Lower lobe of right lung (tissue), 2 donors: Measurements from ENCODE around the gene IL23R. TPM values are rescaled to one million over a fixed set of nuclear protein-coding genes. Genes with fewer than 3 reads are reported as not detected.

Experiments
- ATAC-seq, 2 donors: fragments of 200-7000 bp; cut with Tn5 transposase; one replicate each; pipeline ENCODE4 v1.9.1; 2020 to 2022; ENCODE audit warnings: mild to moderate bottlenecking in 2 of 2, moderate library complexity in 2 of 2
- DNase-seq: peaks from one replicate; pipeline ENCODE4 v3.0.0-alpha.2; 2020
- H3K27ac ChIP-seq: fragments of 200-600 bp; one replicate; pipeline ENCODE4 v1.8.0; 2022
- H3K27me3 ChIP-seq: fragments of 200-600 bp; one replicate; pipeline ENCODE4 v1.8.0; 2022; ENCODE audit warnings: low read depth
- H3K36me3 ChIP-seq: fragments of 200-600 bp; one replicate; pipeline ENCODE4 v1.8.0; 2022; ENCODE audit warnings: mild to moderate bottlenecking
- H3K4me1 ChIP-seq: fragments of 200-600 bp; one replicate; pipeline ENCODE4 v1.8.0; 2022
- H3K4me3 ChIP-seq: fragments of 200-600 bp; one replicate; pipeline ENCODE4 v1.8.0; 2022; ENCODE audit warnings: mild to moderate bottlenecking
- H3K9me3 ChIP-seq: fragments of 200-600 bp; one replicate; pipeline ENCODE4 v1.8.0; 2022
- CTCF ChIP-seq: fragments of 200-600 bp; IDR thresholded peaks from one replicate; pipeline ENCODE4 v1.8.0; 2022; ENCODE audit warnings: antibody characterized with exemption, mild to moderate bottlenecking
- intact Hi-C: fragments of 100-400 bp; cut with DNase I; formaldehyde crosslinking; loops from one replicate; pipeline ENCODE4 v1.11.0; 2022
- total RNA-seq: library from RNA; stranded (reverse); fragmentation: NEBNext Ultra II Directional; extraction: Animal tissue kit (Norgen Biotek cat#: 25700); gene quantifications from one replicate; pipeline ENCODE4 v1.2.1, GENCODE V29; 2021
- donor health status: DM: no; HTN: yes; CAD: no; lungs with severe emphysema.

The IL23R gene
- total RNA-seq, 1 donor from 2014 or later: 0.18 TPM

- Histone ChIP-seq H3K27ac (no peak within 1 kb of the TSS), H3K36me3 (no peaks in the 10 kb centered on the region), H3K4me1 (peaks cover 14% of the 10 kb centered on the region), H3K27me3 (peaks cover 23% of the 10 kb centered on the region), H3K9me3 (no peaks in the 10 kb centered on the region), H3K4me3 (peak within 1 kb of the TSS; percentile 53)
- ATAC-seq (peak; percentile 70 to 78), DNase-seq (no peak)
- intact Hi-C loops: no loop called here
- TF ChIP-seq CTCF: no peak
Measured at GRCh38 chr1:67307251-67308060, 141.2 kb downstream of the IL23R start, which contains the start of gene IL12RB2. TSS of gene IL12RB2 (plus strand) at chr1:67307873. CDS start at chr1:67320369, 12,496 bp downstream.

- peak overlapping the region; percentile 53 for H3K4me3 ChIP-seq
- H3K27me3 ChIP-seq: peaks cover 23% of the 10 kb centered on the region
- no peaks in the 10 kb centered on the region for H3K9me3 ChIP-seq
- no peak for TF ChIP-seq CTCF
- intact Hi-C loops: no loop called here
- ATAC-seq (peak in 1 of 2 donors; percentile 27), DNase-seq (no peak)
- no peaks in the 10 kb centered on the region for H3K36me3 ChIP-seq
- peaks cover 14% of the 10 kb centered on the region for H3K4me1 ChIP-seq
- H3K27ac ChIP-seq: no peak overlapping the region
Measured at GRCh38 chr1:67308136-67308535, 141.9 kb downstream of the IL23R start.

Other genes with a start within 250 kb of the IL23R start
- gene DNAI4, start 241.6 kb upstream of the IL23R start, total RNA-seq: 19.9 TPM
- gene MIER1, start 241.5 kb upstream of the IL23R start, total RNA-seq: 44.0 TPM
- gene SLC35D1, start 112.3 kb upstream of the IL23R start, total RNA-seq: 5.6 TPM
- gene C1orf141, start 31.5 kb upstream of the IL23R start, total RNA-seq: 2.2 TPM
- 1.3 TPM for gene IL12RB2, start 141.4 kb downstream of the IL23R start, total RNA-seq